GM23338 (cell line): ENCODE data around the gene GLTP. TPM values are rescaled to one million over a fixed set of nuclear protein-coding genes. Genes with fewer than 3 reads are reported as not detected.

Source experiments
- ATAC-seq: fragments of 200-7000 bp; cut with Tn5 transposase; 3 replicates; pipeline ENCODE4 v1.9.1; 2020
- DNase-seq: peaks from one replicate; pipeline ENCODE4 v3.0.0-alpha.2; 2015; ENCODE audit warnings: low spot score
- H2AFZ ChIP-seq: fragments of 200-600 bp; sonication (generic); 2 replicates; pipeline ENCODE4 v1.8.0; 2016; ENCODE audit warnings: antibody characterized with exemption, mild to moderate bottlenecking, moderate library complexity
- H3F3A ChIP-seq: fragments of 200-600 bp; sonication (generic); replicated peaks from 2 replicates; pipeline ENCODE4 v1.8.0; 2017; ENCODE audit warnings: antibody characterized with exemption, mixed run types, low read depth
- H3K27ac ChIP-seq: fragments of 200-600 bp; sonication (generic); 2 replicates; pipeline ENCODE4 v1.6.1; 2016; ENCODE audit warnings: low read depth
- H3K27me3 ChIP-seq: fragments of 200-600 bp; sonication (generic); 2 replicates; pipeline ENCODE4 v1.8.0; 2016; ENCODE audit warnings: mild to moderate bottlenecking, mixed run types, moderate library complexity; ENCODE audit not compliant: insufficient read depth
- H3K36me3 ChIP-seq: fragments of 200-600 bp; sonication (generic); 2 replicates; pipeline ENCODE4 v1.8.0; 2016; ENCODE audit warnings: mild to moderate bottlenecking; ENCODE audit not compliant: insufficient read depth
- H3K4me1 ChIP-seq: fragments of 200-600 bp; sonication (generic); 2 replicates; pipeline ENCODE4 v1.8.0; 2016; ENCODE audit warnings: mild to moderate bottlenecking, moderate library complexity; ENCODE audit not compliant: insufficient read depth
- H3K4me2 ChIP-seq: fragments of 200-600 bp; sonication (generic); 2 replicates; pipeline ENCODE4 v1.7.1; 2017; ENCODE audit warnings: mixed run types
- H3K4me3 ChIP-seq: fragments of 200-600 bp; sonication (generic); 2 replicates; pipeline ENCODE4 v1.6.1; 2016; ENCODE audit warnings: mixed run types
- H3K79me2 ChIP-seq: fragments of 200-600 bp; sonication (generic); replicated peaks from 2 replicates; pipeline ENCODE4 v1.8.0; 2017; ENCODE audit warnings: mild to moderate bottlenecking; ENCODE audit not compliant: insufficient read depth
- H3K9me2 ChIP-seq: fragments of 200-600 bp; sonication (generic); 2 replicates; pipeline ENCODE4 v1.8.0; 2017; ENCODE audit not compliant: insufficient read depth
- H4K20me1 ChIP-seq: fragments of 200-600 bp; sonication (generic); replicated peaks from 2 replicates; pipeline ENCODE4 v1.8.0; 2017; ENCODE audit warnings: mild to moderate bottlenecking; ENCODE audit not compliant: insufficient read depth
- H3K27ac Mint-ChIP-seq: 2 replicates; pipeline ENCODE4 v1.8.0; 2020; ENCODE audit warnings: inconsistent platforms, mild to moderate bottlenecking, moderate library complexity, mixed read lengths
- H3K27me3 Mint-ChIP-seq: 3 replicates; pipeline ENCODE4 v1.8.0; 2022; ENCODE audit warnings: low read depth, mild to moderate bottlenecking, moderate library complexity, mixed read lengths, inconsistent platforms; ENCODE audit not compliant: insufficient read depth, poor library complexity
- H3K36me3 Mint-ChIP-seq: 3 replicates; pipeline ENCODE4 v1.8.0; 2021; ENCODE audit warnings: low read depth, mild to moderate bottlenecking, inconsistent platforms, moderate library complexity, mixed read lengths
- H3K4me1 Mint-ChIP-seq: 3 replicates; pipeline ENCODE4 v1.8.0; 2020; ENCODE audit warnings: mild to moderate bottlenecking, inconsistent platforms, mixed read lengths
- H3K4me3 Mint-ChIP-seq: 3 replicates; pipeline ENCODE4 v1.8.0; 2021; ENCODE audit warnings: moderate library complexity, mild to moderate bottlenecking, inconsistent platforms, mixed read lengths
- H3K9me3 Mint-ChIP-seq: 3 replicates; pipeline ENCODE4 v1.8.0; 2020; ENCODE audit warnings: moderate library complexity, mild to moderate bottlenecking, inconsistent platforms, mixed read lengths
- CREB1 ChIP-seq: fragments of 250-450 bp; sonication (Bioruptor Pico); IDR thresholded peaks from 2 replicates; pipeline ENCODE4 v1.5.0; 2020; ENCODE audit warnings: low read depth, mild to moderate bottlenecking, moderate library complexity
- EZH2 ChIP-seq: fragments of 200-600 bp; sonication (generic); IDR thresholded peaks from one replicate; pipeline ENCODE4 v1.8.0; 2017; ENCODE audit warnings: antibody characterized with exemption, mild to moderate bottlenecking, low read depth; ENCODE audit not compliant: unreplicated experiment
- JUNB ChIP-seq: IDR thresholded peaks from one replicate; pipeline ENCODE4 v1.6.1; 2016; ENCODE audit warnings: antibody characterized with exemption; ENCODE audit not compliant: unreplicated experiment
- ZNF114 ChIP-seq: fragments of 250-450 bp; sonication (Bioruptor Pico); IDR thresholded peaks from 2 replicates; pipeline ENCODE4 v1.5.0; 2020; ENCODE audit warnings: mild to moderate bottlenecking, moderate library complexity
- ZNF462 ChIP-seq: fragments of 250-450 bp; sonication (Bioruptor Pico); IDR thresholded peaks from 2 replicates; pipeline ENCODE4 v1.5.0; 2020; ENCODE audit warnings: mild to moderate bottlenecking, moderate library complexity
- polyA plus RNA-seq: library from polyadenylated mRNA; unstranded; fragments of >200 nt; fragmentation: Nextera tagmentation; extraction: Ambion mirVana; gene quantifications from 2 replicates; pipeline ENCODE4 v1.2.1, GENCODE V29; 2016
- total RNA-seq: library from RNA; depleted of rRNA; stranded (reverse); fragments of >200 nt; shearing (Covaris generic); gene quantifications from 2 replicates; pipeline ENCODE4 v1.2.3, GENCODE V29; 2014
- TF ChIP-seq, protein P1 (sequence below): IDR thresholded peaks from 2 replicates; pipeline ENCODE4 v1.6.1; 2016; ENCODE audit warnings: antibody characterized with exemption
- TF ChIP-seq, protein P2 (sequence below): IDR thresholded peaks from one replicate; pipeline ENCODE4 v1.6.1; 2018; ENCODE audit warnings: antibody characterized with exemption; ENCODE audit not compliant: unreplicated experiment

The GLTP gene
- total and polyA plus RNA-seq, 2 experiments from 2014 or later, result 26.5 to 30.2 TPM

GRCh38 chr12:109877504-109878246 is 2.7 kb downstream of the GLTP start (continued):
- TF ChIP-seq ZNF462 (CRISPR knock-in tag), result no peak

DNA sequence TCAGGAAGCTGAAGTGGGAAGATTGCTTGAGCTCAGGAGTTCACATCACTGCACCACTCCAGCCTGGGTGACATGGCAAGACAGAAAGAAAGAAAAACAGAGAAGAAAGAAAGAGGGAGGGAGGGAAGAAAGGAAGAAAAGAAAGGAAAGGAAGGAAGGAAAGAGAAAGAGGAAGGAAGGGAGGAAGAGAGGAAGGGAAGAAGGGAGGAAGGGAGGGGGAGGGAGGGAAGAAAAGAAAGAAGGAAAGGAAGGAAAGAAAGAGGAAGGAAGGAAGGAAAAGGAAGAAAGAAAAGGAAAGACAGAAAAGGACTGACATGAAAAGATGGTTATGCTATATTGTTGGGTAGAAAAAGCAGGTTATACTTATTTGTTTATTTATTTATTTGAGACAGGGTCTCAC is 3.9 kb downstream of the GLTP start:
- Mint-ChIP-seq H3K4me1 (peaks cover 49% of the 10 kb centered on the region), H3K27me3 (peaks cover 4% of the 10 kb centered on the region), H3K9me3 (no peaks in the 10 kb centered on the region), H3K36me3 (peaks cover 5% of the 10 kb centered on the region; the same call in 2 of the 3 replicates), H3K27ac (no peak overlapping the region), H3K4me3 (no peak overlapping the region)
- peaks cover 82% of the 10 kb centered on the region for H3K79me2 ChIP-seq
- H3K27ac ChIP-seq, result no peak overlapping the region
- H2AFZ ChIP-seq, result no peak overlapping the region
- DNase-seq (no peak), ATAC-seq (no peak)
- H3K4me2 ChIP-seq, result no peak overlapping the region
- no peaks in the 10 kb centered on the region for H3K36me3 ChIP-seq
- no peaks in the 10 kb centered on the region for H3K27me3 ChIP-seq
- H3K4me1 ChIP-seq, result peaks cover 38% of the 10 kb centered on the region
- no peak overlapping the region for H3K4me3 ChIP-seq
- no peaks in the 10 kb centered on the region for H3K9me2 ChIP-seq
- peaks cover 28% of the 10 kb centered on the region for H4K20me1 ChIP-seq
- H3F3A ChIP-seq, result peaks cover 2% of the 10 kb centered on the region; the same call in 1 of the 2 replicates
- TF ChIP-seq, protein P1, sequence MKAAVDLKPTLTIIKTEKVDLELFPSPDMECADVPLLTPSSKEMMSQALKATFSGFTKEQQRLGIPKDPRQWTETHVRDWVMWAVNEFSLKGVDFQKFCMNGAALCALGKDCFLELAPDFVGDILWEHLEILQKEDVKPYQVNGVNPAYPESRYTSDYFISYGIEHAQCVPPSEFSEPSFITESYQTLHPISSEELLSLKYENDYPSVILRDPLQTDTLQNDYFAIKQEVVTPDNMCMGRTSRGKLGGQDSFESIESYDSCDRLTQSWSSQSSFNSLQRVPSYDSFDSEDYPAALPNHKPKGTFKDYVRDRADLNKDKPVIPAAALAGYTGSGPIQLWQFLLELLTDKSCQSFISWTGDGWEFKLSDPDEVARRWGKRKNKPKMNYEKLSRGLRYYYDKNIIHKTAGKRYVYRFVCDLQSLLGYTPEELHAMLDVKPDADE, result no peak
- no peak for TF ChIP-seq EZH2
- TF ChIP-seq, protein P2, sequence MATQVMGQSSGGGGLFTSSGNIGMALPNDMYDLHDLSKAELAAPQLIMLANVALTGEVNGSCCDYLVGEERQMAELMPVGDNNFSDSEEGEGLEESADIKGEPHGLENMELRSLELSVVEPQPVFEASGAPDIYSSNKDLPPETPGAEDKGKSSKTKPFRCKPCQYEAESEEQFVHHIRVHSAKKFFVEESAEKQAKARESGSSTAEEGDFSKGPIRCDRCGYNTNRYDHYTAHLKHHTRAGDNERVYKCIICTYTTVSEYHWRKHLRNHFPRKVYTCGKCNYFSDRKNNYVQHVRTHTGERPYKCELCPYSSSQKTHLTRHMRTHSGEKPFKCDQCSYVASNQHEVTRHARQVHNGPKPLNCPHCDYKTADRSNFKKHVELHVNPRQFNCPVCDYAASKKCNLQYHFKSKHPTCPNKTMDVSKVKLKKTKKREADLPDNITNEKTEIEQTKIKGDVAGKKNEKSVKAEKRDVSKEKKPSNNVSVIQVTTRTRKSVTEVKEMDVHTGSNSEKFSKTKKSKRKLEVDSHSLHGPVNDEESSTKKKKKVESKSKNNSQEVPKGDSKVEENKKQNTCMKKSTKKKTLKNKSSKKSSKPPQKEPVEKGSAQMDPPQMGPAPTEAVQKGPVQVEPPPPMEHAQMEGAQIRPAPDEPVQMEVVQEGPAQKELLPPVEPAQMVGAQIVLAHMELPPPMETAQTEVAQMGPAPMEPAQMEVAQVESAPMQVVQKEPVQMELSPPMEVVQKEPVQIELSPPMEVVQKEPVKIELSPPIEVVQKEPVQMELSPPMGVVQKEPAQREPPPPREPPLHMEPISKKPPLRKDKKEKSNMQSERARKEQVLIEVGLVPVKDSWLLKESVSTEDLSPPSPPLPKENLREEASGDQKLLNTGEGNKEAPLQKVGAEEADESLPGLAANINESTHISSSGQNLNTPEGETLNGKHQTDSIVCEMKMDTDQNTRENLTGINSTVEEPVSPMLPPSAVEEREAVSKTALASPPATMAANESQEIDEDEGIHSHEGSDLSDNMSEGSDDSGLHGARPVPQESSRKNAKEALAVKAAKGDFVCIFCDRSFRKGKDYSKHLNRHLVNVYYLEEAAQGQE, result no peak
- TF ChIP-seq JUNB, result no peak
- no peak for TF ChIP-seq CREB1
- TF ChIP-seq ZNF114 (CRISPR knock-in tag), result no peak
